ENCODE measurements around the gene ETV2.
"Not testable (repeated sequence)": the region's sequence is repeated elsewhere in the genome, so short reads cannot be mapped to it uniquely, and the experiment has no call there.

ETV2 gene, protein sequence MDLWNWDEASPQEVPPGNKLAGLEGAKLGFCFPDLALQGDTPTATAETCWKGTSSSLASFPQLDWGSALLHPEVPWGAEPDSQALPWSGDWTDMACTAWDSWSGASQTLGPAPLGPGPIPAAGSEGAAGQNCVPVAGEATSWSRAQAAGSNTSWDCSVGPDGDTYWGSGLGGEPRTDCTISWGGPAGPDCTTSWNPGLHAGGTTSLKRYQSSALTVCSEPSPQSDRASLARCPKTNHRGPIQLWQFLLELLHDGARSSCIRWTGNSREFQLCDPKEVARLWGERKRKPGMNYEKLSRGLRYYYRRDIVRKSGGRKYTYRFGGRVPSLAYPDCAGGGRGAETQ

GRCh38 chr19:35641515-35642151, at the start of gene ETV2:
TSS of gene ETV2 (plus strand) at chr19:35641745. CDS start at chr19:35642461, 716 bp downstream.
- DNase-seq = no peak

GRCh38 chr19:35592226-35592625, 49.3 kb upstream of the ETV2 start:
- peak; percentile 10 to 17 for DNase-seq

- not testable (repeated sequence) for DNase-seq
These were observed 46.5 kb upstream of the ETV2 start for GRCh38 chr19:35595026-35595425.

DNA sequence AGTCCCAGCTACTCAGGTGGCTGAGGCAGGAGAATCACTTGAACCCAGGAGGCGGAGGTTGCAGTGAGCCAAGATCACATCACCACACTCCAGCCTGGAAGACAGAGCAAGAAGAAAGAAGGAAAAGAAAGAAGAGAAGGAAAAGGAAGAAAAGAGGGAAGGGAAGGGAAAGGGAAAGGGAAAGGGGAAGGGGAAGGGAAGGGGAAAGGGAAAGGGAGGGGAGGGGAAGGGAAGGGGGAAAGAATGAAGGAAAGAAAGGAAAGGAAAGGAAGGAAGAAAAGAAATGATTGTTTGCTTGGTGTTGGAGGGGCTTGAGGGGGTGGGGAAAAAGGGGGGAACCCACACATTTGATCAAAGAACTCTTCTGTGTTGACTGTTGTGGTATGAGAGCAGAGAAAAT, 45.6 kb upstream of the ETV2 start:
- no peak for DNase-seq

DNA sequence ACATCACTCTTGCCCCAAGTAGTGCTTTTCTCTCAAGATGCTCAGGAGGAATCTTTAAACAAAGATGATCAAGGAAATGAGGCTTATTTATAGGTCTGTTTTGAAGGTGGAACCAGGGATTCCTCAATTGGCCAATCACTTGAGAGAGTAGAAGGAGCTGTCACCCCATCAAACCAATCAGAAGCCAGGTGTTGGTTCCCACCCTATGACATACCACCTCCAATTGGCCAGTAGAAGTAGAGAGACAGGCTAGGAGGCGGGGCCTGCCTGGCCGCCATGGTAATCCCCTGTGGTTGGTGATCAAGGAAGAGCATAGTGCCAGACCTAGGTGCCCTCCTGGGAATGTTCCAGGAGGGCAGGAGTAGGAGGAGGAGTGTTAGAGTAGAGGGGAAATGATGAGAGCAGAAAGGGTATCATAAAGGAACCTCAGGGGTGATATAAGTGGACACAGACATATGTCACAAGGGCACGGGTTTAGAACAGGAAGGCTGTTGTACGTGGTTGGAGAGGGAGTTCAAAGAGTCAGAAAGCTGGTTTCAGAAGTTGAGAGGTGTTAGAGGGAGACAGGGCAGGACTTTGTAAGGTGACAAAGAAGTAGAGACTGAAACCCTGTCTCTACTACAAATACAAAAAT, 45.1 kb upstream of the ETV2 start:
- DNase-seq = no peak

GRCh38 chr19:35601971-35602370, 39.6 kb upstream of the ETV2 start:
- no peak for DNase-seq

GRCh38 chr19:35604436-35604835, 37.1 kb upstream of the ETV2 start:
- DNase-seq = not testable (repeated sequence)

- DNase-seq = not testable (repeated sequence)
These were observed 34.4 kb upstream of the ETV2 start for GRCh38 chr19:35607170-35607569.

GRCh38 chr19:35607661-35608060, 33.9 kb upstream of the ETV2 start:
- DNase-seq = no peak

DNA sequence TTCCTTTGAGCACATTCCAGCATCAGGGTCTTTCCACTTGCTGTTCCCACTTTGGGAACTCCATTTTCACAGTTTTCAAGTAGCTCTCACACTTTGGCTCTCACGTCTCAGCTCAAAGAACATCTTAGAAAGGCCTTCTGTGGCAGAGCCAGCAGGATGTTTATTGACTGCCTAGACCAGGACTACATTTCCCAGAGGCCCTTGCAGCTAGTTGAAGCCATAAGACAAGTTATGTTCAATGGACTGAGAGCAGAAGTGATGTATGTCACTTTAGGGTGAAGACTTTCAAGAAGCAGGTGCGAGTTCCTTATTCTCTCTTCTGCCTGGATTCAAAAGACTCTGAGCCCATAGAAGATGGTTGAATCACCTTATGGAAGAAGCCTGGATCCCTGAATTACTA, 33.3 kb upstream of the ETV2 start:
- no peak for DNase-seq

- no peak for DNase-seq
These were observed 31.6 kb upstream of the ETV2 start for GRCh38 chr19:35609851-35610353.

DNA sequence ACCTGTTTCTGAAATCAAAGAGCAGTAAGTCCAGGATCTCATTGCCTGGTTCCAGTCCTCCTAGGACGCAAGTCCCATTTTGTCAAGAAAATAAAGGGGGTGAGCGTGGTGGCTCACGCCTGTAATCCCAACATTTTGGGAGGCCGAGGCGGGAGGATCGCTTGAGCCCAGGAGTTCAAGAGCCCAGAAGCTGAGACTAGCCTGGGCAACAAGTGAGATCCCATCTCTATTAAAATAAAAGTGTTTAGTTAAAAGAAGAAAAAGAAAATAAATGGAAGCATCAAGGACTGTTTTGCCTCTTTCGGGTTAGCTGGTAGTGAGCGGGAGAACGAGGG, 29.4 kb upstream of the ETV2 start:
- DNase-seq = no peak

DNA sequence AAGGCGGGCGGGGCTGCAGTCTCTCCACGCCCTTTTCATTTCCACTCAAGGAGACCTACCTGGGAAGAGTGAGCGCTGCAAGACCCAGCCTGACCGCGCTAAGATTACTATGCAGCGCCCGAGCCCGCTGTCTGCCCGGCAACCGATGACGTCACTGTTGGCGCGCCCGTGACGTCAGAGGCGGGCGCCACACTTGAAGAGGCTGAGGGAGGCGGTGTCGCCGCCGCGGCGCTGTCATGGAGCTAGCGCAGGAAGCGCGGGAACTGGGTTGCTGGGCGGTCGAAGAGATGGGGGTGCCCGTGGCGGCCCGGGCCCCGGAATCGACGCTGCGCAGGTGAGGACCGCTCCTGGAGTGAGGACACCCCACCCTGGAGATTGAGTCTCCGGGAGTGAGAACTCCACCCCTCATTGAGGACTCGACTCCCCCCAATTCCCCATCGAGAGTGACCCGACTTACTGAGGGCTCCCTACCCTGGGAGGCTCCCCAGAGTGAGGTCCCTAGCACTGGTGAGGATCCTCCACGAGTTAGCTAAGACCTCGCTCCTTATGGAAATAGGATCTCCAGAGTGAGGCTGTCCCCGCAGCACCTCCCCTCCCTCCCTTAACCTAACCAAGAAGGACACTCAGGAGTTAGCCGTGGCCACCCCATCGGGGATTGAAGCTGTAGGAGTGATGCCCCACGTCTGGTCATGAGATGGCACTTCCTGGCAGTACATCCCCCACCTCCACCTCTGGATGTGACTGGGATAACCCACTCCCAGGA, 28.8 kb upstream of the ETV2 start, which contains the start of gene HAUS5:
HAUS5 (plus strand) TSS at position 177 of the 763 bp plus-strand sequence; CDS start at position 237, 60 bp downstream.
- peak; percentile 82 to 86 for DNase-seq

DNA sequence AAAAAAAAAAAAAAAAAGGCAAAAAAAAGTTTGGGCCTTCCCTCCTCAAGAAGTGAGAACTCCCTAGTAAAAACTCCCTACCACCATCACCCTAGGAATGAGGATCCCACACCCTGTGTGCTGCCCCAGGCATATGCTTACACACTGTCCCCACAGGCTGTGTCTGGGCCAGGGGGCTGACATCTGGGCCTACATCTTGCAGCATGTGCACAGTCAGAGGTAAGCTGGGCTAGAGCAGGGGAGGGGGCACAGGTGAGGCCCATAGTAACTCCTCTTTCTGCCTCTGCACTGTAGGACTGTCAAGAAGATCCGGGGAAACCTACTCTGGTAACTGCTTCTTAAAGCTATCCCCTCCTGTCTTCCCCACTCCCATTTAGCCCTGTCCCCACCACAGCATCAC, 28.0 kb upstream of the ETV2 start:
- DNase-seq = no peak

DNA sequence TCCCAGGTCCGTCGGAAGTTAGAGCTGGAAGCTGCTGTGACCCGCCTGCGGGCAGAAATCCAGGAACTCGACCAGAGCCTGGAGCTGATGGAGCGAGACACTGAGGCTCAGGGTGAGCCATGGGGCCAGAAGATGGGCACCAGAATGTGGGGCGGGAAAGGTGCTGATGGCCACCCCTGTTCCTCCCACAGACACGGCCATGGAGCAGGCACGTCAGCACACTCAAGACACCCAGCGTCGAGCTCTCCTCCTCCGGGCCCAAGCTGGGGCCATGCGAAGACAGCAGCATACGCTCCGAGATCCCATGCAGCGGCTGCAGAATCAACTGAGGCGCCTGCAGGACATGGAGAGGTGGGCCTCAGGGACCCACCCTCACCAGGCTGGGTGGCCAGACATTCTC, 26.5 kb upstream of the ETV2 start:
- DNase-seq = no peak

GRCh38 chr19:35618857-35619256, 22.7 kb upstream of the ETV2 start:
- no peak for DNase-seq

DNA sequence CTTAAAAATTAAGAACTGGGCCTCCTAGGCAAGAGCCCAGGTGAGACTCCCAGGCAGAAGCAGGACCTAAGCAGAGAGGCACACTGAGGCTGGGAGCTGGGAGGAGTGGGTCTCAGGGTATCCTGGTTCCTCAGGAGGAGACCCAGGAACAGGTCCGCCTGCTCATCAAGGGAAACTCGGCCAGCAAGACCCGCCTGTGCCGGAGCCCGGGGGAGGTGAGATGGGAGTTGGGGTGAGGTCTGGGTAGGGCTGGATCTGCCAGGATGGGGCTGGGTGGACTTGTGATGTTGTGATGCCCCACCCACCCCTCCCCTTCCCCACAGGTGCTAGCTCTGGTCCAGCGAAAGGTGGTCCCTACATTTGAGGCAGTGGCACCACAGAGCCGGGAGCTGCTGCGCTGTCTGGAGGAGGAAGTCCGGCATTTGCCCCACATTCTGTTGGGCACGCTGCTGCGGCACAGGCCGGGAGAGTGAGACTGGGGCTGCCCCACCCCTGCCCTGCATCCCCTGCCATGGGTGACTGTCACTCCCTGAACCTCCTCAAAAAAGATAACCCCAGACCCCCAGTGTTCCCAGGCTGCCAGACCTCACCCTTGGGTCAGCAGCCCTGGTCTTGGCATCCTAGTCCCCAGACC, 22.1 kb upstream of the ETV2 start:
- DNase-seq = no peak

DNA sequence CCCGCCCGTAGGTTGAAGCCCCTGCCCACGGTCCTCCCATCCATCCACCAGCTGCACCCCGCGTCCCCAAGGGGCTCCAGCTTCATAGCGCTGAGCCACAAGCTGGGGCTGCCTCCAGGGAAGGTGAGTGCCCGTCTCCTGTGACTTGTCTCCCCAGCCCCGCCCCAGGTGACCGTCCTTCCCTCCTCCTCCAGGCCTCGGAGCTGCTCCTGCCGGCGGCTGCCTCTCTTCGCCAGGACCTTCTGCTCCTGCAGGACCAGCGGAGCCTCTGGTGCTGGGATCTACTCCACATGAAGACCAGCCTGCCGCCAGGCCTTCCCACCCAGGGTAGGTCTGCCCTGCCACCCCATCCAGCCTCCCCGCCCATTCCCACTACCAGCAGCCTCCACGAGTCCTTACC, 21.5 kb upstream of the ETV2 start:
- no peak for DNase-seq

- no peak for DNase-seq
These were observed 19.8 kb upstream of the ETV2 start for GRCh38 chr19:35621708-35622107.

DNA sequence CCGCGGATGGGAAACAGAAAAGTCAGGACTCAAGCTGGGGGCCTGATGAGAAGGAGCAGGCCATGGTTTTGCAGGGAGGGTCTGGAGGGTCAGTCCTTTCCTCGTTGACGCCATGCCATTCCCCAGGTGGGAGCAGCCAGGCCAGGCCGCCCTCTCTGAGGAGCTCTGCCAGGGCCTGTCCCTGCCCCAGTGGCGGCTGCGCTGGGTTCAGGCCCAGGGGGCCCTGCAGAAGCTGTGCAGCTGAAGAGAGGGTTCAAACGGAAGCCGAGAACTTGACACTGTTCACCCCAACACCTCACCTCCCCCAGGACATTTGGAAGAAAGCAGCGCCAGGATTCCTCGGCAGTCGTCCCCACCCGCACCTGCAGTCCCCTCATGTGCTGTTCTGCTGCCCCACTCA, 18.8 kb upstream of the ETV2 start:
- no peak for DNase-seq

DNA sequence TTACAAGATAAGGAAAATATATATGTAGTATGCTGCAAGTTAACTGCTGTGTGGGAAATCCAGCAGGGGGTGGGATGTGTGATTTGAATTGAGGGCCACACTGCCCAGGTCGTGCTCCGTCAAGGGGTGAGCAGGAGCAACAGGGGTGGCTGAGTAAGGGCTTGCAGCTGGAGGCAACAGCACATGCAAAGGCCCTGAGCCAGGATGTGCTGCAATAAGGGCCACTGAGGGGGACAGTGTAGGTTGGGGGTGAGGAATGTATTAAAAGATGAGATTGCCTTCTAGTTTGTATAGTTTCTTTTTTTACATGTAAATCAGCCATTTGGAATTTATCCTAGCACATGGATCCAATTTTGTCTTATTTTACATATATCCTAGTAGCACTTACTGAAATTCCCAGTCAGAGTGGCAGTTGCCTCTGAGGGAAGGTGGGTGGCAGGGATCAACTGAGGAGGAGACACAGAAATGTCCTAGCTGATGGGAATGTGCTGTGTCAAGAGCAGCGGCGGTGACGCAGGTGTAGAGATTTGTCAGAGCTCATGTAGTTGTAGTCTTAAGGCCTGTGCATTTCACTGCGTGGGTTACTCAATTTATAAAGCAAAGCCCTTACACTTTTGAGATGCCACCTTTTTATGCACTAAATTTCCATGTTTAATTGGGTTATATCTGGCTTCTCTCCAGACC, 18.1 kb upstream of the ETV2 start:
- no peak for DNase-seq

DNA sequence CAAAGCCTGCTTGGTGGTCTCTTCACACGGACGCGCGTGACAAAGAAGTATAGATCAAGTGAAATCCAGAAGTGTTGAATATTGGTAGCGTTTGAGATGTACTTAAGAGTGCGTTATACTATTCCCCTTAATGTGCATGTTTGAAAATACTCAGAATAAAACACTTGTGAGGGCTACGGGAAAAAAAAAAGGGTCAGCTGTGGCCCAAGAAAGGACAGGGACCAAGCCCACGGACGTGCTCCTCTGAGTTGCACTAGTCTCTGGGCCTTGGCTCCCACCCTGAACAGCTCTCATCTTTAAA, 13.3 kb upstream of the ETV2 start:
- DNase-seq = no peak

Data from AML-193 (cell line).